Erythroblast (primary cell): ENCODE data around the gene PASK.

ENCODE experiments used
- GATA1 ChIP-seq: IDR thresholded peaks from 2 replicates; pipeline ENCODE4 v1.6.1; 2011; ENCODE audit warnings: low read depth, mild to moderate bottlenecking, control low read depth, low read length, moderate library complexity
- POLR2A ChIP-seq: IDR thresholded peaks from 2 replicates; pipeline ENCODE4 v1.6.1; 2011; ENCODE audit warnings: mild to moderate bottlenecking, low read length

DNA sequence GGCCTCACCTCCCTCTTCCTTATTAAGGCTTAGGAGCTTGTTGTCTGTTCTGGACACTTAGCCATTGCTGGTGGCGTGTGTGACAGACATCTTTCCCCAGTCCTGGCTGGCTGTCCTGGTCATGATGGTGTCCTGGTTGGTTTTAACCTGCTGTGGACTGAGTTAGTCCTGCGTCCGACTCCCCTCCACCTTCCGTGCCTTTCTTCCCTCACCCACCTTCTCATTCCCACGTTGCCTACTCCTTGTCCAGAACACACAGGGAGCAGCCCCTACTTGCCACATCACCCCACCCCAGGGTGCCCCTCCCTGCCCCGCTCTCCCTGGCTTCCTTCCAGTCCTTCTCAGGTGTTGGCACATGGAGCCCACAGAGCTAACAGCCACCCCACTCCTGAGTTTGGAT is 48.7 kb upstream of the PASK start:
- no peak for TF ChIP-seq POLR2A
- TF ChIP-seq GATA1: no peak
